ENCODE measurements around the gene TBCK.

TBCK gene

GRCh38 chr4:106109929-106110328, 206.1 kb downstream of the TBCK start:
- no peak for DNase-seq

- DNase-seq = no peak
Observed at GRCh38 chr4:106105697-106106096, 210.3 kb downstream of the TBCK start.

GRCh38 chr4:106104276-106104675, 211.7 kb downstream of the TBCK start:
- no peak for DNase-seq

GRCh38 chr4:106096454-106096853, 219.6 kb downstream of the TBCK start:
- no peak for DNase-seq

GRCh38 chr4:106095408-106095807, 220.6 kb downstream of the TBCK start:
- no peak for DNase-seq

GRCh38 chr4:106092361-106093040, 223.5 kb downstream of the TBCK start:
- DNase-seq = no peak

- no peak for DNase-seq
Observed at GRCh38 chr4:106090826-106091225, 225.2 kb downstream of the TBCK start.

- DNase-seq = no peak
Observed at GRCh38 chr4:106083065-106083464, 232.9 kb downstream of the TBCK start.

- DNase-seq = no peak
Observed at GRCh38 chr4:106080376-106080775, 235.6 kb downstream of the TBCK start.

GRCh38 chr4:106079616-106080015, 236.4 kb downstream of the TBCK start:
- DNase-seq = no peak

- no peak for DNase-seq
Observed at GRCh38 chr4:106065018-106065417, 251.0 kb downstream of the TBCK start.

- DNase-seq = no peak
Observed at GRCh38 chr4:106063009-106063408, 253.0 kb downstream of the TBCK start.

GRCh38 chr4:106062452-106062875, 253.5 kb downstream of the TBCK start:
- DNase-seq = no peak

GRCh38 chr4:106058921-106059320, 257.1 kb downstream of the TBCK start:
- no peak for DNase-seq

GRCh38 chr4:106056914-106057313, 259.1 kb downstream of the TBCK start:
- DNase-seq = no peak

- DNase-seq = no peak
Observed at GRCh38 chr4:106051514-106051913, 264.5 kb downstream of the TBCK start.

GRCh38 chr4:106049490-106049889, 266.5 kb downstream of the TBCK start:
- DNase-seq = no peak

- no peak for DNase-seq
Observed at GRCh38 chr4:106048250-106048971, 267.6 kb downstream of the TBCK start.

GRCh38 chr4:106046083-106046482, 269.9 kb downstream of the TBCK start:
- DNase-seq = no peak

GRCh38 chr4:106041294-106042002, 274.6 kb downstream of the TBCK start:
- no peak for DNase-seq

GRCh38 chr4:106039796-106040195, 276.2 kb downstream of the TBCK start:
- no peak for DNase-seq

GRCh38 chr4:106038908-106039307, 277.1 kb downstream of the TBCK start:
- DNase-seq = no peak

- no peak for DNase-seq
Observed at GRCh38 chr4:106038012-106038411, 278.0 kb downstream of the TBCK start.

GRCh38 chr4:106036848-106037247, 279.2 kb downstream of the TBCK start:
- no peak for DNase-seq
